ENCODE measurements around the gene HSPB9.
"Not testable (repeated sequence)": the region's sequence is repeated elsewhere in the genome, so short reads cannot be mapped to it uniquely, and the experiment has no call there.

HSPB9 gene

GRCh38 chr17:42118545-42118944 lies 4.1 kb upstream of the HSPB9 start:
- no peak for DNase-seq (ENCODE audit: low read depth in 1 of 2, low spot score in 1 of 2)

GRCh38 chr17:42119301-42119700 lies 3.3 kb upstream of the HSPB9 start:
- DNase-seq (ENCODE audit: low read depth in 1 of 2, low spot score in 1 of 2) = no peak

- no peak for DNase-seq (ENCODE audit: low read depth in 1 of 2, low spot score in 1 of 2)
Measured at GRCh38 chr17:42120161-42120769, 2.3 kb upstream of the HSPB9 start.

- peak; percentile 57 to 71 for DNase-seq (ENCODE audit: low read depth in 1 of 2, low spot score in 1 of 2)
Measured at GRCh38 chr17:42120770-42121769, 1.5 kb upstream of the HSPB9 start, which contains the start of gene KAT2A. Gene KAT2A (minus strand): TSS chr17:42121367. CDS start chr17:42121304, 63 bp downstream.

- DNase-seq (ENCODE audit: low read depth in 1 of 2, low spot score in 1 of 2) = no peak
Measured at GRCh38 chr17:42124256-42124655, 1.7 kb downstream of the HSPB9 start.

- DNase-seq (ENCODE audit: low read depth in 1 of 2, low spot score in 1 of 2) = no peak
Measured at GRCh38 chr17:42125565-42125964, 3.0 kb downstream of the HSPB9 start.

GRCh38 chr17:42126836-42127235 lies 4.2 kb downstream of the HSPB9 start:
- no peak for DNase-seq (ENCODE audit: low read depth in 1 of 2, low spot score in 1 of 2)

- no peak for DNase-seq (ENCODE audit: low read depth in 1 of 2, low spot score in 1 of 2)
Measured at GRCh38 chr17:42127414-42127813, 4.8 kb downstream of the HSPB9 start.

- DNase-seq (ENCODE audit: low read depth in 1 of 2, low spot score in 1 of 2) = no peak
Measured at GRCh38 chr17:42129109-42129837, 6.7 kb downstream of the HSPB9 start.

- no peak for DNase-seq (ENCODE audit: low read depth in 1 of 2, low spot score in 1 of 2)
Measured at GRCh38 chr17:42130310-42130936, 7.8 kb downstream of the HSPB9 start.

GRCh38 chr17:42131232-42131631 lies 8.6 kb downstream of the HSPB9 start:
- DNase-seq (ENCODE audit: low read depth in 1 of 2, low spot score in 1 of 2) = no peak

- DNase-seq (ENCODE audit: low read depth in 1 of 2, low spot score in 1 of 2) = no peak
Measured at GRCh38 chr17:42131981-42132432, 9.4 kb downstream of the HSPB9 start.

GRCh38 chr17:42132941-42133340 lies 10.3 kb downstream of the HSPB9 start:
- DNase-seq (ENCODE audit: low read depth in 1 of 2, low spot score in 1 of 2) = no peak

GRCh38 chr17:42133461-42134041 lies 10.9 kb downstream of the HSPB9 start:
- no peak for DNase-seq (ENCODE audit: low read depth in 1 of 2, low spot score in 1 of 2)

- no peak for DNase-seq (ENCODE audit: low read depth in 1 of 2, low spot score in 1 of 2)
Measured at GRCh38 chr17:42135151-42135550, 12.5 kb downstream of the HSPB9 start.

- DNase-seq (ENCODE audit: low read depth in 1 of 2, low spot score in 1 of 2) = no peak
Measured at GRCh38 chr17:42135664-42136653, 13.4 kb downstream of the HSPB9 start.

GRCh38 chr17:42136654-42137051 lies 14.0 kb downstream of the HSPB9 start:
- no peak for DNase-seq (ENCODE audit: low read depth in 1 of 2, low spot score in 1 of 2)

GRCh38 chr17:42138749-42139492 lies 16.3 kb downstream of the HSPB9 start:
- DNase-seq (ENCODE audit: low read depth in 1 of 2, low spot score in 1 of 2) = no peak

GRCh38 chr17:42140690-42141089 lies 18.1 kb downstream of the HSPB9 start:
- not testable (repeated sequence) for DNase-seq (ENCODE audit: low read depth in 1 of 2, low spot score in 1 of 2)

Measured in stimulated activated CD4-positive, alpha-beta T cell treated with anti-CD3 and anti-CD28 coated beads, Interleukin-15, amount 100 ng/mL, for 1 hour (primary cell).